Fibroblast of skin of abdomen (primary cell): ENCODE measurements around the gene PVR.
"Not testable (repeated sequence)": the region's sequence is repeated elsewhere in the genome, so short reads cannot be mapped to it uniquely, and the experiment has no call there.

ENCODE experiments used
- DNase-seq: peaks from one replicate; pipeline ENCODE4 v3.0.0-alpha.2; 2013

Gene PVR

DNA sequence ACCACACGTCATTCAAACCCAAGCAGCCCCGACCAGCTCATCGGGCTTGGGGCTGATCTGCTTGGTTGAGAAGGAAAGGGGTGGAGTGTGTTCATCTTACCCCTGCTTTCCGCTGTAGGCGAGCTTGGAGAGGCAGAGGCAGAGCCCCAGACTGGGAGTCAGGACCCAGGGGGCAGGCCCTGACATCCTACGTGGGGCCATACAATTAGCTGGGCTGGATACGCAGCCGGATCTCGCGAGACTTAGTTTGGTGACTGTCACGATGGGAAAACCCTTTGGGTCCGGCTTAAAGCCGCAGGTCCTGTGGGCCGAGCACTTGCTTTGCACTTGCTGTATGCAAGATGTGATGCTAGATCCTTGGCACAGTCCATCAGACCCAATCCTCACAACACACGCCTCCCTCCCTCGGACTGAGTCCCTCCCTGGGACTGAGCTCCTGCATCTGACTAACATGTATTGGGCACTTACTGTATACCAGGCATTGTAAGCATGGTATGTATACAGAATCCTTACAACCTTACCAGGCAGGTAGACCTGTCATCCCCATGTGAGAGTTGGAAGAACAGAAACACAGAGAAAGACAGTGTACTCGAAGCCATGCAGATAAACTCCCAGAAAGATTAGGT, 59.0 kb downstream of the PVR start:
- no peak for DNase-seq

DNA sequence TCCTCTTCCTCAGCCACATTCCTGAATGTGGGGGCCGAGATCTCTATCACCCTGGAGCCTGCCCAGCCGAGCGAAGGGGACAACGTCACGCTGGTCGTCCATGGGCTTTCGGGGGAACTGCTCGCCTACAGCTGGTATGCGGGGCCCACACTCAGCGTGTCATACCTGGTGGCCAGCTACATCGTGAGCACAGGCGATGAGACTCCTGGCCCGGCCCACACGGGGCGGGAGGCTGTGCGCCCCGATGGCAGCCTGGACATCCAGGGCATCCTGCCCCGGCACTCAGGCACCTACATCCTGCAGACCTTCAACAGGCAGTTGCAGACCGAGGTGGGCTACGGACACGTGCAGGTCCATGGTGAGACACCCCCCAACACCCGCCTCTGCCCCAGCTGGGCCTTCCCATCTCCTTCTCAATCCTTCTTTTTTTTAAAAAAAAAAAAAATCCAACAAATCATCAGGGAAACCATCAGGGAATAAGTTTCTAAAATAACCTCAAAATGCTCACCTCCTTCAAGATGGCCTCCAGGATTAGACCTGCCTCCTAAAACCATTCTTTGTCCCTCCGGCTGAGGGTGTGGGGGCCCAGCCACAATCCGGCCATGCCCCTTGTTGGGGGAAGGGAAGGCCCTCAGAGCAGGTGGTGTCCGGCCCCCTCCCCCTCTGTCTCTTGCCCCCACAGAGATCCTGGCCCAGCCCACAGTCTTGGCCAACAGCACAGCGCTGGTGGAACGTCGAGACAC, 59.8 kb downstream of the PVR start:
- no peak for DNase-seq

DNA sequence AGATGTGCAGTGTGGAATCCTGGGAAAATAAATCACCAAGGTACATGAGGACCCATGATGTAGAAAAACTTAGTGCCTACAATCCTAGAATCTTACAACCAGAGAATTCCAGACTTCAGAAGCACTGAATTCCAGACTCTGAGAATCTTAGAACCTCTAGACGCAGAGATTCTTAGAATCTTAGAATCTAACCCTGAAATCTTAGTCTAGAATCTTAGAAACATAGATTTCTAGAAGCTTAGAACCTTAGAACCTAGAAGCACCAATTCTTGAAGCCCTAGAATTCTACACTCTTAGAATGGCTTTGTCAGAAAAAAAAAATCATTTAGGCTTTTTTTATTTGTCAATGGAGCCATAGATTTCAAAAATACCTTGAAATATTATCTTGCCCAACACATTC, 61.3 kb downstream of the PVR start:
- DNase-seq, result no peak

DNA sequence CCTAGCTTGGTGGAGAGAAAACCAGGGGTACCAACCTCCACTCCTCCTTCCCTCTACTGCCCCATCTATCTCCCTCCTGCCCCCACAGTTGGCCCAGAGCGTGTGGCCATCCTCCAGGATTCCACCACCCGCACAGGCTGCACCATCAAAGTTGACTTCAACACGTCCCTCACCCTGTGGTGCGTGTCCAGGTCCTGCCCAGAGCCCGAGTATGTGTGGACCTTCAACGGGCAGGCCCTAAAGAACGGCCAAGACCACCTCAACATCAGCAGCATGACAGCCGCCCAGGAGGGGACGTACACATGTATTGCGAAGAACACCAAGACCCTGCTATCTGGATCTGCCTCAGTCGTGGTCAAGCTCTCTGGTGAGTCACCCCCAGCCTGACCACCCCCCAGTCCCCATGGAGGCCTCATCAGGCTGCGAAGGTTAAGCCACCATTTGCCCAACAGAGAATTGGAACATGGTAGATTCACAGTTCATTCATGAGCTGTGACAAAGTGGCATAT, 61.8 kb downstream of the PVR start:
- no peak for DNase-seq

DNA sequence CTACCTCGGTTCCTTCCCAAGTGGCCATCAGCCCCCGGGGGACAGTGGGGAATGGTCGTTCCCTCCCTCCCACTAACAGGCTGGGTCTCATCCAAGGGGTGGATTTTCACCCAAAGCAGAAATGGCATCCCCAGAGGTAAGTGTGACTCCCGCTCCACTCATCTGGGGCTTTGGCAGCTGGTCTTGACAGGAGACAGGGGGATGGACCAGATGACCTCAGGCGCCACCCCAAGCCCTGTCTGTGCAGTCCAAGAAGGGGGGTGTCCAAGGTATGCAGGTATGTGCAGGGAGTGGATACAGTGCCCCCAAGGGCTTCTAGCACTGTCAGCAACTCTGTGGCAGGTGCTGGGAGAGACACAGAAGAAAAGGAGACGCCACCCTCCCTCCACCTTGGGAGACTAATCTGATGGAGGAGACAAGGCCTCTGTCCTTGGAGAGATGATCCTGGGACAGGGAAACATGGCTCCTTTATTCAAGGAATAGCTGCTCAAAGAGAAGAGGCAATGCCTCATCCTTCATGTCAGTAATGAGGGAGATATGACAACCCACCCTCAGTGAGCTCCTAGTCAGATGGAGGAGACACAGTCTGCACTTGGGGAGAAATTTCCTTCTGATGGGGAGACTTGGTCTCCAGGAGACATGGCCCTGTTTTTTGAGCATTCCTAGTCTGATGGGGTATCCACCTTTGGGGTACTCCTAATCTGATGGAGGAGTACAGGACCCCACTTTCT, 63.0 kb downstream of the PVR start:
- no peak for DNase-seq

DNA sequence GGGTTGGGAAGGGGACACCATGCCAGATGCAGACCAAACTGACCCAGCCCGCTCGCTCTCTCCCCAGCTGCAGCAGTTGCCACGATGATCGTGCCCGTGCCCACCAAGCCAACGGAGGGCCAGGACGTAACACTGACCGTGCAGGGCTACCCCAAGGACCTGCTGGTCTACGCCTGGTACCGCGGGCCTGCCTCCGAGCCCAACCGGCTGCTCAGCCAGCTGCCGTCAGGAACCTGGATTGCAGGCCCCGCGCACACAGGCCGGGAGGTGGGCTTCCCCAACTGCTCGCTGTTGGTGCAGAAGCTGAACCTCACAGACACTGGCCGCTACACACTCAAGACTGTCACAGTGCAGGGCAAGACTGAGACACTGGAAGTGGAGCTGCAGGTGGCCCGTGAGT, 64.1 kb downstream of the PVR start:
- no peak for DNase-seq

DNA sequence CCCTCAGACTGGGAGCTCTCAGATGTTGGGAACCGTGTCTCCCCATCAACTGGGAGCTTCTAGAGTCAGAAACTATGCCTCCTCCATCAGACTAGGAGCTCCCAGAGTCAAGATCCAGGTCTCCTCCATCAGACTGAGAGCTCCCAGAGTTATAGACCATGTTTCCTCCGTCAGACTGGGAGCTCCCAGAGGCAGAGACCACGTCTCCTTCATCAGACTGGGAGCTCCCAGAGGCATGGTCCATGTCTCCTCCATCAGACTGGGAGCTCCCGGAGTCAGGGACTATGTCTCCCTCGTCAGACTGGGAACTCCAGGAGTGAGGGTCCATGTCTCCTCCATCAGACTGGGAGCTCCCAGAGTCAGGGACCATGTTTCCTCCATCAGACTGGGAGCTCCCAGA, 65.2 kb downstream of the PVR start:
- DNase-seq, result no peak

DNA sequence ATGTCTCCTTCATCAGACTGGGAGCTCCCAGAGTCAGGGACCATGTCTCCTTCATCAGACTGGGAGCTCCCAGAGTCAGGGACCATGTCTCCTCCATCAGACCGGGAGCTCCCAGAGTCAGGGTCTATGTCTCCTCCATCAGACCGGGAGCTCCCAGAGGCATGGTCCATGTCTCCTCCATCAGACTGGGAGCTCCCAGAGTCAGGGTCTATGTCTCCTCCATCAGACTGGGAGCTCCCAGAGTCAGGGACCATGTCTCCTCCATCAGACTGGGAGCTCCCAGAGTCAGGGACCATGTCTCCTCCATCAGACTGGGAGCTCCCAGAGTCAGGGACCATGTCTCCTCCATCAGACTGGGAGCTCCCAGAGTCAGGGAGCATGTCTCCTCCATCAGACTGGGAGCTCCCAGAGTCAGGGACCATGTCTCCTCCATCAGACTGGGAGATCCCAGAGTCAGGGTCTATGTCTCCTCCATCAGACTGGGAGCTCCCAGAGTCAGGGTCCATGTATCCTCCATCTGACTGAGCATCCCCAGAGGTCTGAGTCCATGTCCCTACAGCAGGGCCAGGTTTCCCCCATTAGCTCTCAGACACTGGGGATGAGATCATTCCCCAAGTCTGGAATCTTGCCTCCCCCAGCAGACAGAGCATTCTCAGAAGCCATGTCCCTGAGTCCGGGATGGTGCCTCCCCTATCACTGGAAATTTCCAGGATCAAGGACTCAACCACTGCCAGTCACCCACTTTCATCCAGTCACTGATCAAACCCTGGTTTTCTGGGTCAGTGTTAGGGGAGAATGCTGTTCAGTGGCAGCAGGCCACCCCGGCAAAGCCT, 65.9 kb downstream of the PVR start:
- not testable (repeated sequence) for DNase-seq

DNA sequence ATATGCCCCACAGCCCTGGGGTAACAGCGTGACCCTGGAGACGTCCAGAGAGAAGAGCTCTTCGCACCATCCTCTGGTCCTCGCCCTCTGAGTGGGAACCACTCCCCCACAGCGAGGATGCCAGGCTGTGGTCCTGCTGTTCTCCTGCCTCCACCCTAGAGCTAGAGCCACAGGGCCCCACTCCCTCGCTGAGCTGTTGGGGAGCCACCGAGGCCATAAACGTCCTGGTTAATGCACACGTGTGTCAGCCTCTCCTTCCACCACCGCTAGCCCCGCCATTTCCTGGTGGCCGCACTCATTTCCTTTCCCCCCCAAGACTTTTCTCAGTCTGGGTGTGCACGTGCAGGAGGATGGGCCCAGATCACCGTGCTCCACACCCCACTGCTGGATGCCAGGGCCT, 66.8 kb downstream of the PVR start:
- no peak for DNase-seq

DNA sequence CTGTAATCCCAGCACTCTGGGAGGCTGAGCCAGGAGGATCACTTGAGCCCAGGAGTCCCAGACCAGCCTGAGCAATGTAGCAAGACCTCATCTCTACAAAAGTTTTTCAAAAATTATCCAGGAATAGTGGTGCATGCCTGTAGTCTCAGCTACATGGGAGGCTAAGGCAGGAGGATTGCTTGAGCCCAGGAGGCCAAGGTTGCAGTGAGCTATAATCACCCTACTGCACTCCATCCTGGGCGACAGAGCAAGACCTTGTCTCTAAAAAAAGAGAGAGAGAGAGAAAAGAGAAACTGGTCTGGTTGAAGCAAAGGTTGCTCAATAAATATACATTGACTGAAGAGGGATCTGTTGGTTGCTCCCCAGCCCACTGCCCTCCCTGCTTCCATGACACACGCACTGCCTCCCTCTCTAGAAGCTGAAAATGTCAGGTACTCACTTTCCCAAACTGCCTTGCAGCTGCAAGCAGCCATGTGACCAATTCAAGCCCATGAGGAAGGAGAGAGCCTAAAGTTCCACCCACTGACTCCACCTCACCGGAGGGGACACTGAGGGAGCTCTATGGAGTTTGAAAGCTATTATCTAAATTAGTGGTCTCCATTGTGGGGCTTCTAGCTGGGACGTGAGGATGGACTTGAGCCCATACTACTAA, 69.3 kb downstream of the PVR start:
- DNase-seq, result no peak
